Neural cell (in vitro differentiated cells): ENCODE results near the gene MAT1A. TPM values are rescaled to one million over a fixed set of nuclear protein-coding genes. Genes with fewer than 3 reads are reported as not detected.

Source experiments
- H2AFZ ChIP-seq: fragments of 200-600, 300-800 bp; sonication (generic), shearing (Covaris generic); 2 replicates; pipeline ENCODE4 v1.6.0; 2014; ENCODE audit warnings: low read depth, mild to moderate bottlenecking, antibody characterized with exemption, low read length, moderate library complexity
- H3F3A ChIP-seq: fragments of 200-600 bp; shearing (Covaris generic); 2 replicates; pipeline ENCODE4 v1.6.1; 2016; ENCODE audit warnings: mild to moderate bottlenecking, moderate library complexity, mixed read lengths, antibody characterized with exemption, low read length; ENCODE audit not compliant: insufficient read depth, poor library complexity, severe bottlenecking
- H3K27ac ChIP-seq: fragments of 200-600, 300-800 bp; sonication (generic), shearing (Covaris generic); 2 replicates; pipeline ENCODE4 v1.5.1; 2014; ENCODE audit warnings: mild to moderate bottlenecking, low read length, moderate library complexity
- H3K27me3 ChIP-seq: fragments of 300-800, 200-600 bp; sonication (generic), shearing (Covaris generic); 2 replicates; pipeline ENCODE4 v1.6.0; 2014; ENCODE audit warnings: mild to moderate bottlenecking, low read depth, low read length, moderate library complexity; ENCODE audit not compliant: insufficient read depth
- H3K36me3 ChIP-seq: fragments of 300-800, 200-600 bp; sonication (generic), shearing (Covaris generic); 2 replicates; pipeline ENCODE4 v1.5.1; 2014; ENCODE audit warnings: mild to moderate bottlenecking, antibody characterized with exemption, low read length, moderate library complexity; ENCODE audit not compliant: insufficient read depth
- H3K4me2 ChIP-seq: fragments of 300-800, 200-600 bp; sonication (generic), shearing (Covaris generic); 2 replicates; pipeline ENCODE4 v1.6.0; 2014; ENCODE audit warnings: mild to moderate bottlenecking, low read length
- H3K4me3 ChIP-seq: fragments of 300-800, 200-600 bp; sonication (generic), shearing (Covaris generic); 2 replicates; pipeline ENCODE4 v1.5.1; 2014; ENCODE audit warnings: mild to moderate bottlenecking, low read length, moderate library complexity
- H3K79me2 ChIP-seq: fragments of 200-600 bp; shearing (Covaris generic); replicated peaks from 2 replicates; pipeline ENCODE4 v1.6.0; 2014; ENCODE audit warnings: mild to moderate bottlenecking, low read length, moderate library complexity; ENCODE audit not compliant: insufficient read depth
- H3K9ac ChIP-seq: fragments of 300-800, 200-600 bp; sonication (generic), shearing (Covaris generic); 2 replicates; pipeline ENCODE4 v1.6.1; 2016; ENCODE audit warnings: mild to moderate bottlenecking, low read length, mixed read lengths
- H3K9me2 ChIP-seq: fragments of 200-600 bp; shearing (Covaris generic); 2 replicates; pipeline ENCODE4 v1.6.1; 2016; ENCODE audit warnings: mild to moderate bottlenecking, low read length, mixed read lengths; ENCODE audit not compliant: insufficient read depth
- H3K9me3 ChIP-seq: fragments of 200-600, 300-800 bp; sonication (generic), shearing (Covaris generic); 2 replicates; pipeline ENCODE4 v1.6.1; 2016; ENCODE audit warnings: mild to moderate bottlenecking, mixed run types, low read length, moderate library complexity, mixed read lengths
- H4K20me1 ChIP-seq: fragments of 200-600 bp; shearing (Covaris generic); 2 replicates; pipeline ENCODE4 v1.6.1; 2016; ENCODE audit warnings: mild to moderate bottlenecking, mixed run types; ENCODE audit not compliant: insufficient read depth
- CTCF ChIP-seq: fragments of 450-650 bp; IDR thresholded peaks from 2 replicates; pipeline ENCODE4 v1.5.1; 2014; ENCODE audit warnings: antibody characterized with exemption, mild to moderate bottlenecking, moderate library complexity; ENCODE audit not compliant: poor library complexity, severe bottlenecking
- EP300 ChIP-seq: fragments of 450-650 bp; conservative IDR thresholded peaks from 2 replicates; pipeline ENCODE4 v1.6.1; 2014; ENCODE audit warnings: antibody characterized with exemption, mild to moderate bottlenecking, moderate library complexity; ENCODE audit not compliant: poor library complexity, severe bottlenecking
- EZH2 ChIP-seq: fragments of 200-600, 300-800 bp; shearing (Covaris generic), sonication (generic); IDR thresholded peaks from 2 replicates; pipeline ENCODE4 v1.6.1; 2014; ENCODE audit warnings: antibody characterized with exemption, low read length, borderline replicate concordance, mild to moderate bottlenecking; ENCODE audit not compliant: insufficient read depth, poor library complexity, severe bottlenecking
- MXI1 ChIP-seq: fragments of 450-650 bp; conservative IDR thresholded peaks from 2 replicates; pipeline ENCODE4 v1.6.1; 2014; ENCODE audit warnings: antibody characterized with exemption, mild to moderate bottlenecking; ENCODE audit not compliant: poor library complexity, severe bottlenecking
- POLR2AphosphoS5 ChIP-seq: IDR thresholded peaks from 2 replicates; pipeline ENCODE4 v1.6.1; 2012
- RAD21 ChIP-seq: fragments of 450-650 bp; conservative IDR thresholded peaks from 2 replicates; pipeline ENCODE4 v1.6.1; 2014; ENCODE audit warnings: antibody characterized with exemption, mild to moderate bottlenecking, moderate library complexity
- SMC3 ChIP-seq: fragments of 450-650 bp; conservative IDR thresholded peaks from 2 replicates; pipeline ENCODE4 v1.6.1; 2014; ENCODE audit warnings: antibody characterized with exemption, mild to moderate bottlenecking, moderate library complexity; ENCODE audit not compliant: poor library complexity
- TAF1 ChIP-seq: IDR thresholded peaks from 2 replicates; pipeline ENCODE4 v1.6.1; 2012; ENCODE audit warnings: low read depth
- polyA plus RNA-seq: library from polyadenylated mRNA; depleted of rRNA; stranded (reverse); fragments of >200 nt; gene quantifications from 2 replicates; pipeline ENCODE4 v1.2.3, GENCODE V29; 2014
- TF ChIP-seq, protein P1 (sequence below): IDR thresholded peaks from 2 replicates; pipeline ENCODE4 v1.6.1; 2012; ENCODE audit warnings: borderline replicate concordance

Gene MAT1A
- polyA plus RNA-seq, 1 donor from 2014 or later, result not detected

DNA sequence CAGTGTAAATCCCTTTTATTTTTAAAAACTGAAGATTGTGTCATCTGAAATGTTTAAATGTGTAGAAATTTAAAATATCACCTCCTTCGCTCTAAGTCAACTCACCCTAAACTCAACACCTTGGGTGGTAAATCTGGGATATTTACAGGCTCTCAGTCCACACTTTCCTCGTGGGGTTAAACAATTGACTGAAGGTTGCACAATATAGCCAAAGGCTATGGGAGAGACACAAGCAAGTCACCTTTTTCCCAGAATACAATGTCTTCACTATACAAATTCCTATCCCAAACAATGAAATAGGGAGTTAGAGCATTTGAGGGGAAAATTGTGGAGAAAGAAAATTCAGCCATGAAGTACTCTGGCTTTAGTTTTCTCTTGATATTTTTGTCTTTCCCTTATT lies 32.7 kb upstream of the MAT1A start:
- TF ChIP-seq EZH2 (no peak), POLR2AphosphoS5 (no peak), CTCF (no peak), EP300 (no peak), TAF1 (no peak), RAD21 (no peak), MXI1 (no peak), SMC3 (no peak)
- TF ChIP-seq, protein P1, sequence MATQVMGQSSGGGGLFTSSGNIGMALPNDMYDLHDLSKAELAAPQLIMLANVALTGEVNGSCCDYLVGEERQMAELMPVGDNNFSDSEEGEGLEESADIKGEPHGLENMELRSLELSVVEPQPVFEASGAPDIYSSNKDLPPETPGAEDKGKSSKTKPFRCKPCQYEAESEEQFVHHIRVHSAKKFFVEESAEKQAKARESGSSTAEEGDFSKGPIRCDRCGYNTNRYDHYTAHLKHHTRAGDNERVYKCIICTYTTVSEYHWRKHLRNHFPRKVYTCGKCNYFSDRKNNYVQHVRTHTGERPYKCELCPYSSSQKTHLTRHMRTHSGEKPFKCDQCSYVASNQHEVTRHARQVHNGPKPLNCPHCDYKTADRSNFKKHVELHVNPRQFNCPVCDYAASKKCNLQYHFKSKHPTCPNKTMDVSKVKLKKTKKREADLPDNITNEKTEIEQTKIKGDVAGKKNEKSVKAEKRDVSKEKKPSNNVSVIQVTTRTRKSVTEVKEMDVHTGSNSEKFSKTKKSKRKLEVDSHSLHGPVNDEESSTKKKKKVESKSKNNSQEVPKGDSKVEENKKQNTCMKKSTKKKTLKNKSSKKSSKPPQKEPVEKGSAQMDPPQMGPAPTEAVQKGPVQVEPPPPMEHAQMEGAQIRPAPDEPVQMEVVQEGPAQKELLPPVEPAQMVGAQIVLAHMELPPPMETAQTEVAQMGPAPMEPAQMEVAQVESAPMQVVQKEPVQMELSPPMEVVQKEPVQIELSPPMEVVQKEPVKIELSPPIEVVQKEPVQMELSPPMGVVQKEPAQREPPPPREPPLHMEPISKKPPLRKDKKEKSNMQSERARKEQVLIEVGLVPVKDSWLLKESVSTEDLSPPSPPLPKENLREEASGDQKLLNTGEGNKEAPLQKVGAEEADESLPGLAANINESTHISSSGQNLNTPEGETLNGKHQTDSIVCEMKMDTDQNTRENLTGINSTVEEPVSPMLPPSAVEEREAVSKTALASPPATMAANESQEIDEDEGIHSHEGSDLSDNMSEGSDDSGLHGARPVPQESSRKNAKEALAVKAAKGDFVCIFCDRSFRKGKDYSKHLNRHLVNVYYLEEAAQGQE, result no peak
- H3K9ac ChIP-seq, result no peak overlapping the region

DNA sequence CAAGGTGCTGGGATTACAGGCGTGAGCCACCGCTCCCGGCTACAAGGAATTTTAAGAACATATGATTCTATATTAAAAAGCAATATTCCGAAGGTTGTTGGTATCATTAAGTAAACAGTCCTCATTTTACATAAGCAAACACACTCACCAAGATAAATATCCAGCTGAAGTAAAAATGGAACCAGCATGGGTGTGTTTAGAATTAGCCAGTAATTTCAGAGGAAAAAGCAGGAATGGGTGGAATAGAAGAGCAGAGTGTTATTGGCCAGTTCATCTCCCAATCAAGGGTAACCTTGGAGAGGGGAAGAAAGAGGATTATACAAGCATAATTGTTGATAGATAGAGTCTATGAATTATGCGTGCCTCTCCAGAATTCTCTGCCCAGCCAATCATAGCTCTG lies 31.7 kb upstream of the MAT1A start:
- H3K79me2 ChIP-seq, result no peaks in the 10 kb centered on the region

More for the DNA sequence above, 32.7 kb upstream of the MAT1A start:
- H2AFZ ChIP-seq, result no peak overlapping the region
- H4K20me1 ChIP-seq, result no peaks in the 10 kb centered on the region
- H3K27me3 ChIP-seq, result no peaks in the 10 kb centered on the region
- H3K4me2 ChIP-seq, result no peak overlapping the region
- no peaks in the 10 kb centered on the region for H3K79me2 ChIP-seq
- H3K27ac ChIP-seq, result no peak overlapping the region
- H3K9me2 ChIP-seq, result no peaks in the 10 kb centered on the region
- H3K36me3 ChIP-seq, result no peaks in the 10 kb centered on the region
- no peaks in the 10 kb centered on the region for H3F3A ChIP-seq
- no peaks in the 10 kb centered on the region for H3K9me3 ChIP-seq
- no peak overlapping the region for H3K4me3 ChIP-seq

More for the DNA sequence above, 31.7 kb upstream of the MAT1A start:
- Histone ChIP-seq H2AFZ (no peak overlapping the region), H3K4me2 (no peak overlapping the region), H4K20me1 (no peaks in the 10 kb centered on the region), H3K27ac (no peak overlapping the region), H3K9me3 (no peaks in the 10 kb centered on the region), H3K9ac (no peak overlapping the region), H3K9me2 (no peaks in the 10 kb centered on the region), H3K4me3 (no peak overlapping the region), H3F3A (no peaks in the 10 kb centered on the region), H3K27me3 (no peaks in the 10 kb centered on the region), H3K36me3 (no peaks in the 10 kb centered on the region)
- TF ChIP-seq TAF1 (no peak), EZH2 (no peak), SMC3 (no peak), RAD21 (no peak)
- TF ChIP-seq, protein P1, result no peak
